HG02884 (cell line): ENCODE results near the gene GRIN2A.

Experiments used
- ATAC-seq: cut with Tn5 transposase; IDR thresholded peaks from one replicate; pipeline ENCODE4 v1.9.1; 2021; ENCODE audit warnings: mild to moderate bottlenecking, moderate library complexity; ENCODE audit not compliant: unreplicated experiment

GRIN2A gene

GRCh38 chr16:9798474-9798873 lies 383.8 kb downstream of the GRIN2A start:
- no peak for ATAC-seq

GRCh38 chr16:9797306-9797705 lies 384.9 kb downstream of the GRIN2A start:
- ATAC-seq: no peak

GRCh38 chr16:9793623-9794022 lies 388.6 kb downstream of the GRIN2A start:
- no peak for ATAC-seq

- no peak for ATAC-seq
Measured at GRCh38 chr16:9791556-9791955, 390.7 kb downstream of the GRIN2A start.

- no peak for ATAC-seq
Measured at GRCh38 chr16:9790199-9790598, 392.0 kb downstream of the GRIN2A start.

GRCh38 chr16:9787717-9788116 lies 394.5 kb downstream of the GRIN2A start:
- no peak for ATAC-seq

GRCh38 chr16:9780831-9781230 lies 401.4 kb downstream of the GRIN2A start:
- ATAC-seq: no peak

- ATAC-seq: no peak
Measured at GRCh38 chr16:9778849-9779248, 403.4 kb downstream of the GRIN2A start.

- no peak for ATAC-seq
Measured at GRCh38 chr16:9775998-9776397, 406.2 kb downstream of the GRIN2A start.

- no peak for ATAC-seq
Measured at GRCh38 chr16:9773289-9773688, 408.9 kb downstream of the GRIN2A start.

- no peak for ATAC-seq
Measured at GRCh38 chr16:9772526-9773225, 409.6 kb downstream of the GRIN2A start.

- no peak for ATAC-seq
Measured at GRCh38 chr16:9766891-9767290, 415.3 kb downstream of the GRIN2A start.

GRCh38 chr16:9763505-9763904 lies 418.7 kb downstream of the GRIN2A start:
- no peak for ATAC-seq

- ATAC-seq: no peak
Measured at GRCh38 chr16:9761870-9762269, 420.4 kb downstream of the GRIN2A start.

- ATAC-seq: no peak
Measured at GRCh38 chr16:9757687-9758086, 424.5 kb downstream of the GRIN2A start.

GRCh38 chr16:9756434-9756833 lies 425.8 kb downstream of the GRIN2A start:
- no peak for ATAC-seq

- ATAC-seq: no peak
Measured at GRCh38 chr16:9755081-9755480, 427.1 kb downstream of the GRIN2A start.

- no peak for ATAC-seq
Measured at GRCh38 chr16:9741776-9742175, 440.5 kb downstream of the GRIN2A start.

- ATAC-seq: no peak
Measured at GRCh38 chr16:9739301-9739700, 442.9 kb downstream of the GRIN2A start.

- ATAC-seq: no peak
Measured at GRCh38 chr16:9738690-9739089, 443.5 kb downstream of the GRIN2A start.

GRCh38 chr16:9736547-9736946 lies 445.7 kb downstream of the GRIN2A start:
- no peak for ATAC-seq

- ATAC-seq: no peak
Measured at GRCh38 chr16:9723136-9723535, 459.1 kb downstream of the GRIN2A start.

- no peak for ATAC-seq
Measured at GRCh38 chr16:9713907-9714306, 468.3 kb downstream of the GRIN2A start.
